Lower lobe of right lung (tissue), 2 donors: ENCODE data around the gene OR5P2. TPM values are rescaled to one million over a fixed set of nuclear protein-coding genes. Genes with fewer than 3 reads are reported as not detected.
"Not testable (repeated sequence)": the region's sequence is repeated elsewhere in the genome, so short reads cannot be mapped to it uniquely, and the experiment has no call there.

ENCODE experiments used
- ATAC-seq, 2 donors: fragments of 200-7000 bp; cut with Tn5 transposase; one replicate each; pipeline ENCODE4 v1.9.1; 2020 to 2022; ENCODE audit warnings: mild to moderate bottlenecking in 2 of 2, moderate library complexity in 2 of 2
- DNase-seq: peaks from one replicate; pipeline ENCODE4 v3.0.0-alpha.2; 2020
- H3K27ac ChIP-seq: fragments of 200-600 bp; one replicate; pipeline ENCODE4 v1.8.0; 2022
- H3K27me3 ChIP-seq: fragments of 200-600 bp; one replicate; pipeline ENCODE4 v1.8.0; 2022; ENCODE audit warnings: low read depth
- H3K36me3 ChIP-seq: fragments of 200-600 bp; one replicate; pipeline ENCODE4 v1.8.0; 2022; ENCODE audit warnings: mild to moderate bottlenecking
- H3K4me1 ChIP-seq: fragments of 200-600 bp; one replicate; pipeline ENCODE4 v1.8.0; 2022
- H3K4me3 ChIP-seq: fragments of 200-600 bp; one replicate; pipeline ENCODE4 v1.8.0; 2022; ENCODE audit warnings: mild to moderate bottlenecking
- H3K9me3 ChIP-seq: fragments of 200-600 bp; one replicate; pipeline ENCODE4 v1.8.0; 2022
- intact Hi-C: fragments of 100-400 bp; cut with DNase I; formaldehyde crosslinking; loops from one replicate; pipeline ENCODE4 v1.11.0; 2022
- total RNA-seq: library from RNA; stranded (reverse); fragmentation: NEBNext Ultra II Directional; extraction: Animal tissue kit (Norgen Biotek cat#: 25700); gene quantifications from one replicate; pipeline ENCODE4 v1.2.1, GENCODE V29; 2021
- TF ChIP-seq, protein P1 (sequence below): fragments of 200-600 bp; IDR thresholded peaks from one replicate; pipeline ENCODE4 v1.8.0; 2022; ENCODE audit warnings: antibody characterized with exemption, mild to moderate bottlenecking
- donor health status: DM: no; HTN: yes; CAD: no; lungs with severe emphysema.

Gene OR5P2
- total RNA-seq, 1 donor from 2014 or later, result 2.2 TPM

GRCh38 chr11:7787239-7787638 lies 9.5 kb downstream of the OR5P2 start:
- no peak for DNase-seq
- Histone ChIP-seq H3K9me3 (peaks cover 8% of the 10 kb centered on the region), H3K36me3 (no peaks in the 10 kb centered on the region), H3K4me3 (no peak overlapping the region), H3K27me3 (no peaks in the 10 kb centered on the region), H3K27ac (no peak overlapping the region), H3K4me1 (no peaks in the 10 kb centered on the region)
- TF ChIP-seq, protein P1, sequence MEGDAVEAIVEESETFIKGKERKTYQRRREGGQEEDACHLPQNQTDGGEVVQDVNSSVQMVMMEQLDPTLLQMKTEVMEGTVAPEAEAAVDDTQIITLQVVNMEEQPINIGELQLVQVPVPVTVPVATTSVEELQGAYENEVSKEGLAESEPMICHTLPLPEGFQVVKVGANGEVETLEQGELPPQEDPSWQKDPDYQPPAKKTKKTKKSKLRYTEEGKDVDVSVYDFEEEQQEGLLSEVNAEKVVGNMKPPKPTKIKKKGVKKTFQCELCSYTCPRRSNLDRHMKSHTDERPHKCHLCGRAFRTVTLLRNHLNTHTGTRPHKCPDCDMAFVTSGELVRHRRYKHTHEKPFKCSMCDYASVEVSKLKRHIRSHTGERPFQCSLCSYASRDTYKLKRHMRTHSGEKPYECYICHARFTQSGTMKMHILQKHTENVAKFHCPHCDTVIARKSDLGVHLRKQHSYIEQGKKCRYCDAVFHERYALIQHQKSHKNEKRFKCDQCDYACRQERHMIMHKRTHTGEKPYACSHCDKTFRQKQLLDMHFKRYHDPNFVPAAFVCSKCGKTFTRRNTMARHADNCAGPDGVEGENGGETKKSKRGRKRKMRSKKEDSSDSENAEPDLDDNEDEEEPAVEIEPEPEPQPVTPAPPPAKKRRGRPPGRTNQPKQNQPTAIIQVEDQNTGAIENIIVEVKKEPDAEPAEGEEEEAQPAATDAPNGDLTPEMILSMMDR, result no peak
- intact Hi-C loops, result no loop called here
- ATAC-seq, result no peak

DNA sequence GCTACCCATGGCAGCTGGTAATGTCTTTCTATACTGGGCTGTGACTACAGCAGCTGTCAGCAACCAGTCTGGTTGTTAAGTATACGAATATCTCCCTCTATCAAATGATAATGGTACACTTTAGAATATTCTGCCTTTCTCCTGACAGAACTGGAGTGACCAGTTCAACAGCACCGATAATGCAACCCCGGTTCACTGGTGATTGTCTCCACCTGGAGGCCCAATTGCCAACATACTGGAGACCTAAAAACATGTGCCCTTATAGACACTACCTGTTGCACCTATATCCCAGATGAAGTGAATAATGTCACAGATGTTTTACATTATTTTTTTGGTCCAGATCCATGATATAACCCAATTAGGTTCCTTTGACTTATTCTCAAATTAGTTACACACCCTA lies 21.1 kb downstream of the OR5P2 start:
- H3K27me3 ChIP-seq, result no peaks in the 10 kb centered on the region
- no peak overlapping the region for H3K27ac ChIP-seq
- H3K36me3 ChIP-seq, result no peaks in the 10 kb centered on the region
- H3K9me3 ChIP-seq, result no peaks in the 10 kb centered on the region
- ATAC-seq (no peak), DNase-seq (no peak)
- H3K4me3 ChIP-seq, result no peak overlapping the region
- intact Hi-C loops, result no loop called here
- TF ChIP-seq, protein P1, result no peak
- no peaks in the 10 kb centered on the region for H3K4me1 ChIP-seq

- not testable (repeated sequence) for ATAC-seq
These were observed 32.4 kb downstream of the OR5P2 start for GRCh38 chr11:7764301-7764700.

DNA sequence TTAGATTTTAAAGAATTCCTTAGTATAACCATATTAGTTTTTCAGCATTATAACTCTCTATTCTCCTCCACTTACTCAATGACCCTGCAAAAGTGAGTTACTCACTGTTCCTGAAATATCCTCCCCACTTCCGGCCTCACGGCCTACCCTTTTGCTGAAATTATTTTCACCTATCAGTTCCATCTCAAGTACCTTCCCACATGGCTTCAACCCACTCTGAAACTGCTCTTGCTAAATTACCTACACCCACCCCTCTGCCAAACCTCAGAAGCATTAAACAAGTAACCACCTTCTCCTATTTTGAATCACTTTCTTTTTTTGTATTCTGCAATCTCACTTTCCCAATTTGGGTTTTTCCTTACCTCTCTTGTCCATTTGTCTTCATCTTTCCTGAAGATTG lies 37.7 kb downstream of the OR5P2 start:
- Histone ChIP-seq H3K4me1 (no peaks in the 10 kb centered on the region), H3K27me3 (no peaks in the 10 kb centered on the region), H3K36me3 (no peaks in the 10 kb centered on the region), H3K4me3 (no peak overlapping the region), H3K27ac (no peak overlapping the region), H3K9me3 (no peaks in the 10 kb centered on the region)
- intact Hi-C loops, result no loop called here
- DNase-seq (no peak), ATAC-seq (no peak)
- TF ChIP-seq, protein P1, result no peak

More at GRCh38 chr11:7764301-7764700, 32.4 kb downstream of the OR5P2 start:
- H3K27ac ChIP-seq, H3K4me1 ChIP-seq, H3K4me3 ChIP-seq, DNase-seq, H3K36me3 ChIP-seq, H3K9me3 ChIP-seq, intact Hi-C loops, H3K27me3 ChIP-seq: not testable (repeated sequence)

DNA sequence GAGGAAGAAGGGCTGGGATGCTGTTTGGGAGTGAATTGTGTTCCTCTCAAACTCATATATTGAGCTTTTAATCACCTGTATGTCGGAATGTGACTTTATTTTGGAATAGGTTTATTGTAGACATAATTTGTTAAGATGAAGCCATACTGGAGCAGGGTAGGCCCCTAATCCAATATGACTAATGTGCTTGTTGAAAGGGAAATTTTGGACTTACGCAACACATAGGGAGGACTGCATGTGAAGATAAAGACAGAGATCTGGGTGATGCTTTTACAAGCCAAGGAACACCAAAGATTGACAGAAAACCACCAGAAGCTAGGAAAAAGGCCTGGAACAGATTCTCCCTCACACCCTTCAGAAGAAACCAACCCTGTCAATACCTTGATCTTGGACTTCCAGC lies 47.3 kb downstream of the OR5P2 start:
- TF ChIP-seq, protein P1, result no peak
- no peaks in the 10 kb centered on the region for H3K4me1 ChIP-seq
- no peak for DNase-seq
- H3K36me3 ChIP-seq, result no peaks in the 10 kb centered on the region
- intact Hi-C loops, result no loop called here
- H3K27me3 ChIP-seq, result no peaks in the 10 kb centered on the region
- H3K27ac ChIP-seq, result no peak overlapping the region
- ATAC-seq, result no peak
- no peak overlapping the region for H3K4me3 ChIP-seq
- H3K9me3 ChIP-seq, result no peaks in the 10 kb centered on the region

Other genes with a start within 250 kb of the OR5P2 start
- 16.0 TPM for gene CYB5R2, start 123.4 kb downstream of the OR5P2 start, total RNA-seq
- gene OVCH2, start 90.5 kb downstream of the OR5P2 start, total RNA-seq, result 7.4 TPM
- 2.5 TPM for gene OR5P3, start 33.9 kb upstream of the OR5P2 start, total RNA-seq
- gene OR10A6, start 134.3 kb upstream of the OR5P2 start, total RNA-seq, result not detected
- not detected for gene OR10A3, start 144.8 kb upstream of the OR5P2 start, total RNA-seq
- not detected for gene NLRP10, start 168.5 kb upstream of the OR5P2 start, total RNA-seq
- gene EIF3F, start 190.4 kb upstream of the OR5P2 start, total RNA-seq, result 201 TPM